HG02870 (cell line): ENCODE data around the gene HOMER2.

Experiments used
- ATAC-seq: cut with Tn5 transposase; IDR thresholded peaks from one replicate; pipeline ENCODE4 v1.9.1; 2021; ENCODE audit warnings: mild to moderate bottlenecking, moderate library complexity; ENCODE audit not compliant: unreplicated experiment

HOMER2 gene

DNA sequence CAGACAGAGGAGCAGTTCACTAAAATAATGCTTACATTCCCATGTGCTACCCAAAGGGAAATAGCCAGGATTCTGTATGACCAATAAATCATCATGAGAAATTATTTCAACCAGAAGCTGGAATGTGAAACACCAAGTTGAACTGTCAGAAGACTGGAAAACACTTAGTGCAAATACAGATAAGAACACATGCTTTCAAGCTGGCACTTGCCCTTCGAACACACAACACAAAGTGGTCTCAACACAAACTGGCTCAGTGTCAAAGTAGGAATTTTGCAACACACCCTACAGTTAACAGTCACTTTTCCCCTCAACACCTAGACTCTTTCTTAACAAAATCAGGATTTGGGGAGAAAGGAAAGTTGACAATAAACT lies 148.0 kb downstream of the HOMER2 start:
- ATAC-seq = no peak

DNA sequence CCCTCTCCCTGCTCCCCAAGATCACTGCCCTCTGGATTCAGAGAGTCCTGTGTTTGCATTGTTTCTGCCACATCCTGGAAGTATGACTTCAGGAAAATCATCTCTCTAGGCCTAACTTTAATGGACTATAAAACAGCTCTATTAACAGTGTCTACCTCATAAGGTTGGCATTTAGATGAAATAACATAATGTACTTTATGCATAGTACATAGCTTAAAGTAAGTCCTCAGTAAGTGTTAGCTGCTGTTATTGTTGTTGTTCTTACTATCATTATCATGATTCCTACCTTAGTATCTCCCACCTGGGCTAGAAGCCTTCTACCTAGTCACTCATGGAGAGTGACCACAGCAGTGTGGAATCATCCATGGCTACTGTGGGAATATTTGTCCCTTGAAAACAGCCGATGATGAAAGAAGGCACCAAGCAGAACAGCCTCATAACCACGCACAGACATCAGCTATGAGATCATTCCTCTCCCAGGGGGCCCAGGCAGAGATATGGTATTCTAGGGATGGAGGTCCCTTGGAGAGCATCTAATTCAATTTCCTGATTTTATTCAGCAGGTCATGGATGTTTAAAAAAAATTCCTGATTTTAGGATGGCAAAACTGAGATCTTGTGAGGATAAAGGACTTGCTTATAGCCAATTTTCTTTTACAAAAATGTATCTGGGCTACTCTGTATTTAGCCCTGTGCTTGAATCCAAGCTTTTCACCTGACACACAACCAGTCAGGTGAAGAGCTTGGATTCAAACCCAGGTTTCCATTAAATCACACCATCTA lies 148.5 kb downstream of the HOMER2 start:
- no peak for ATAC-seq

DNA sequence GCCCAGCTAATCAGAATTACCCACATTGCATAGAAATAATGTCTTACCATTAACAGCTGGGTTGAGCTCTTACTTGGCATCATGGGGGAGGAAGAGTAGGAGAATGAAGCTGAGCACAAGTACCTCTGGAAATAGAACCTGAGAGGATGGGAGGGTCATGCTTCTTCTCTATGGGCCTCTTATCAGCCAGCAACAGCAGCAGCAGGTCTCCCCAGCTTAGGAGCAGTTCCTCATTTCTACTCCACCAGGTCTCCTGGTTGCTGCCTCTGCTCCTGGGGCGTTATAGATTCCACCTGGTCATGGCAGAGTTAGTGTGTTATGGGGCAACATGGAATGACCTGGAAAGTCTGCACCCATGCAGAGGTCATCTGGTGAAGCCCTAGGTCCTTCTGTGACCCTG lies 150.0 kb downstream of the HOMER2 start:
- ATAC-seq = no peak

DNA sequence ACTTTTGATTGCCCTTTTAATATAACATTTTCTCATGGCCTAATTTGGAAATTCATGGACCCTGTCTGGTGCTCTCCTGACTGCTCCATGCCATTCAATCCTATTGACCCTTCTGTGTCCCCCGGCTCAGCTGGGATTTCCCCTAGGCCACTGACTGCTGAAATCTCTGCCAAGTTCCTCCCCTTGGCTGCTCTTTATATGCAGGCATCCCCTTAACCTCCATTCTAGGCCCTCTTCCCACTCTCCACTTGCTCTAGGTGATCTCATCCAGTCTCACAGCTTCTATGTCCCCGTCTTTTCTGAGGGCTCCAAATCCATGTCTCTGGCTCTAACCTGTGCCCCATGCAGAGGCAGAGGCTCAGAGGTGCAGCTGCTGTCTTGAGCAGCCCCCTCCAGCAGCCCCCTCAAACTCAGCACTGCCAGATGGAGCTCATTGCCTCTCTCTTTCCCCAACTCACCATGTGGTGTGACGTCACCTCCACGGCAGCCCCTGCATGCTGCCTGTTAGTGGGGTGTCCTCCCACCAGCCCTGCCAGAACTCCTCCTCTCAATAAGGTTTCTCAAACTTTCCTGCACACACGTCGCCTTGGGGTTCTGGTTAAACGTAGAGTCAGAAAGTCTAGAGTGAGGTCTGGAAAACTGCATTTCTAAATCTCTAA lies 153.2 kb downstream of the HOMER2 start:
- ATAC-seq = no peak
